Colonic mucosa (tissue), 4 donors: ENCODE results near the gene DAAM2. TPM values are rescaled to one million over a fixed set of nuclear protein-coding genes. Genes with fewer than 3 reads are reported as not detected.

Source experiments
- DNase-seq: peaks from one replicate; pipeline ENCODE4 v3.0.0-alpha.2; 2020
- H3K27ac ChIP-seq: fragments of 200-600 bp; one replicate; pipeline ENCODE4 v1.8.0; 2021
- H3K27me3 ChIP-seq: fragments of 200-600 bp; one replicate; pipeline ENCODE4 v1.8.0; 2021
- H3K36me3 ChIP-seq: fragments of 200-600 bp; one replicate; pipeline ENCODE4 v1.8.0; 2021
- H3K4me1 ChIP-seq: fragments of 200-600 bp; one replicate; pipeline ENCODE4 v1.8.0; 2021; ENCODE audit warnings: mild to moderate bottlenecking
- H3K4me3 ChIP-seq: fragments of 200-600 bp; one replicate; pipeline ENCODE4 v1.8.0; 2021
- H3K9ac ChIP-seq, 2 donors: one replicate each; pipeline ENCODE4 v1.7.0; 2013; ENCODE audit warnings: control low read depth in 2 of 2, low read depth in 2 of 2, low read length in 2 of 2
- H3K9me3 ChIP-seq: fragments of 200-600 bp; one replicate; pipeline ENCODE4 v1.8.0; 2021
- intact Hi-C: fragments of 100-400 bp; cut with DNase I; formaldehyde crosslinking; loops from one replicate; pipeline ENCODE4 v1.14.1; 2022
- total RNA-seq, 2 donors: library from RNA; stranded (reverse); fragmentation: NEBNext Ultra II Directional in 1 of 2; extraction: Animal tissue kit (Norgen Biotek cat#: 25700) in 1 of 2; gene quantifications; one replicate each; pipeline ENCODE4 v1.2.1, GENCODE V29; 2021
- TF ChIP-seq, protein P1 (sequence below): fragments of 200-600 bp; IDR thresholded peaks from one replicate; pipeline ENCODE4 v1.8.0; 2022; ENCODE audit warnings: antibody characterized with exemption, mild to moderate bottlenecking
- donor health status: healthy.
- donor health status: DM: no; HTN: no; CAD: no.
- donor health status: DM: no; HTN: no; CAD: no.

The DAAM2 gene
- total RNA-seq, 2 donors from 2014 or later = 3.6 to 6.9 TPM

- Histone ChIP-seq H3K9ac (no peak overlapping the region), H3K9me3 (no peaks in the 10 kb centered on the region), H3K27ac (no peak overlapping the region), H3K4me3 (no peak overlapping the region), H3K36me3 (no peaks in the 10 kb centered on the region), H3K27me3 (no peaks in the 10 kb centered on the region), H3K4me1 (peaks cover 3% of the 10 kb centered on the region)
- TF ChIP-seq, protein P1, sequence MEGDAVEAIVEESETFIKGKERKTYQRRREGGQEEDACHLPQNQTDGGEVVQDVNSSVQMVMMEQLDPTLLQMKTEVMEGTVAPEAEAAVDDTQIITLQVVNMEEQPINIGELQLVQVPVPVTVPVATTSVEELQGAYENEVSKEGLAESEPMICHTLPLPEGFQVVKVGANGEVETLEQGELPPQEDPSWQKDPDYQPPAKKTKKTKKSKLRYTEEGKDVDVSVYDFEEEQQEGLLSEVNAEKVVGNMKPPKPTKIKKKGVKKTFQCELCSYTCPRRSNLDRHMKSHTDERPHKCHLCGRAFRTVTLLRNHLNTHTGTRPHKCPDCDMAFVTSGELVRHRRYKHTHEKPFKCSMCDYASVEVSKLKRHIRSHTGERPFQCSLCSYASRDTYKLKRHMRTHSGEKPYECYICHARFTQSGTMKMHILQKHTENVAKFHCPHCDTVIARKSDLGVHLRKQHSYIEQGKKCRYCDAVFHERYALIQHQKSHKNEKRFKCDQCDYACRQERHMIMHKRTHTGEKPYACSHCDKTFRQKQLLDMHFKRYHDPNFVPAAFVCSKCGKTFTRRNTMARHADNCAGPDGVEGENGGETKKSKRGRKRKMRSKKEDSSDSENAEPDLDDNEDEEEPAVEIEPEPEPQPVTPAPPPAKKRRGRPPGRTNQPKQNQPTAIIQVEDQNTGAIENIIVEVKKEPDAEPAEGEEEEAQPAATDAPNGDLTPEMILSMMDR = no peak
- no peak for DNase-seq
- intact Hi-C loops = no loop called here
Measured at GRCh38 chr6:39913391-39913916, 121.3 kb downstream of the DAAM2 start.

GRCh38 chr6:39914239-39914638, 122.1 kb downstream of the DAAM2 start:
- no peaks in the 10 kb centered on the region for H3K36me3 ChIP-seq

GRCh38 chr6:39915866-39916265, 123.7 kb downstream of the DAAM2 start:
- H3K27me3 ChIP-seq = no peaks in the 10 kb centered on the region

More at GRCh38 chr6:39914239-39914638, 122.1 kb downstream of the DAAM2 start:
- Histone ChIP-seq H3K27ac (no peak overlapping the region), H3K4me1 (peaks cover 4% of the 10 kb centered on the region), H3K4me3 (no peak overlapping the region), H3K9ac (no peak overlapping the region), H3K27me3 (no peaks in the 10 kb centered on the region), H3K9me3 (no peaks in the 10 kb centered on the region)
- TF ChIP-seq, protein P1 = no peak
- intact Hi-C loops = no loop called here
- DNase-seq = no peak

GRCh38 chr6:39917329-39917728, 125.2 kb downstream of the DAAM2 start:
- TF ChIP-seq, protein P1 = no peak
- H3K27me3 ChIP-seq = no peaks in the 10 kb centered on the region
- no peak overlapping the region for H3K27ac ChIP-seq
- no peak for DNase-seq
- no peak overlapping the region for H3K4me3 ChIP-seq
- H3K9me3 ChIP-seq = no peaks in the 10 kb centered on the region
- H3K9ac ChIP-seq = no peak overlapping the region
- intact Hi-C loops = no loop called here
- H3K36me3 ChIP-seq = no peaks in the 10 kb centered on the region
- peaks cover 4% of the 10 kb centered on the region for H3K4me1 ChIP-seq

More at GRCh38 chr6:39915866-39916265, 123.7 kb downstream of the DAAM2 start:
- Histone ChIP-seq H3K4me3 (no peak overlapping the region), H3K9ac (no peak overlapping the region), H3K9me3 (no peaks in the 10 kb centered on the region), H3K36me3 (no peaks in the 10 kb centered on the region), H3K4me1 (peaks cover 4% of the 10 kb centered on the region), H3K27ac (no peak overlapping the region)
- intact Hi-C loops = no loop called here
- TF ChIP-seq, protein P1 = no peak
- no peak for DNase-seq

DNA sequence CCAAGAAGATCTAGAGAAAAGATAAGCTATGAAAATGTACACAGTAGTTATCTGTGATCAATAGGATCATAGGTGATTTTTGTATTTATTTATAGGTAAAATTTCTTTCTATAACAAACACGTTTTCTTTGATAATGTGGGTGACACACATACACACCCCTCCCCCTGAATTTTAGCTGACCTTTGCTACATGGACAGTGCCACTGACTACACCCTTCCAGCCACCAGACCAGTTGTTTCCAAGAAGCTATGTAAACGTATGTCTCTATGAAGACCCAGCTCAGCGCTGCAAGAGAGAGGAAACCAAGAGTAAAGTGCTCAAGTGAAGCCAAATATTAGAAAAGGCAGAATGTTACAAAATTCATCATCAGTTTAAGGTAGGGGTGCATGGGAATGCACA, 125.8 kb downstream of the DAAM2 start:
- no peaks in the 10 kb centered on the region for H3K36me3 ChIP-seq
- intact Hi-C loops = no loop called here

More for the DNA sequence above, 125.8 kb downstream of the DAAM2 start:
- Histone ChIP-seq H3K27ac (no peak overlapping the region), H3K9me3 (no peaks in the 10 kb centered on the region), H3K4me3 (no peak overlapping the region), H3K27me3 (no peaks in the 10 kb centered on the region), H3K9ac (no peak overlapping the region), H3K4me1 (peaks cover 5% of the 10 kb centered on the region)
- peak; percentile 52 for DNase-seq
- TF ChIP-seq, protein P1 = no peak
